HEK293T (cell line): ENCODE measurements around the gene HBZ.

ENCODE experiments used
- CTCF ChIA-PET: fragments of 350-600 bp; formaldehyde crosslinking; extraction: SDS; loops from one replicate; lab custom pipeline; 2021; ENCODE audit warnings: antibody characterized with exemption, inconsistent platforms; lab: Yijun Ruan, JAX
- POLR2A ChIA-PET: fragments of 350-600 bp; formaldehyde crosslinking; extraction: SDS; loops from one replicate; lab custom pipeline; 2020; ENCODE audit warnings: antibody characterized with exemption, inconsistent platforms; lab: Yijun Ruan, JAX
- DNase-seq: peaks from one replicate; pipeline ENCODE4 v3.0.0; 2012; ENCODE audit warnings: mixed read lengths; ENCODE audit errors: extremely low spot score
- ARNT ChIP-seq: fragments of 450-650 bp; IDR thresholded peaks from 2 replicates; pipeline ENCODE4 v1.6.1; 2017; ENCODE audit warnings: mild to moderate bottlenecking
- BHLHE40 ChIP-seq: fragments of 450-650 bp; IDR thresholded peaks from 2 replicates; pipeline ENCODE4 v1.6.1; 2016; ENCODE audit warnings: mild to moderate bottlenecking, moderate library complexity, borderline replicate concordance
- CTBP1 ChIP-seq: fragments of 450-650 bp; IDR thresholded peaks from 2 replicates; pipeline ENCODE4 v1.6.1; 2016; ENCODE audit warnings: borderline replicate concordance
- ELF4 ChIP-seq: fragments of 450-650 bp; IDR thresholded peaks from 2 replicates; pipeline ENCODE4 v1.6.1; 2017; ENCODE audit warnings: antibody characterized with exemption
- FOXA1 ChIP-seq: fragments of 450-650 bp; IDR thresholded peaks from 2 replicates; pipeline ENCODE4 v1.6.1; 2016; ENCODE audit warnings: mild to moderate bottlenecking
- FOXK2 ChIP-seq: fragments of 450-650 bp; IDR thresholded peaks from 2 replicates; pipeline ENCODE4 v1.6.1; 2016; ENCODE audit warnings: mild to moderate bottlenecking
- FOXM1 ChIP-seq: fragments of 450-650 bp; IDR thresholded peaks from 2 replicates; pipeline ENCODE4 v1.6.1; 2017; ENCODE audit warnings: mild to moderate bottlenecking, borderline replicate concordance
- HDGF ChIP-seq: fragments of 450-650 bp; IDR thresholded peaks from 2 replicates; pipeline ENCODE4 v1.6.1; 2017; ENCODE audit warnings: antibody characterized with exemption, borderline replicate concordance
- L3MBTL2 ChIP-seq: fragments of 450-650 bp; conservative IDR thresholded peaks from 2 replicates; pipeline ENCODE4 v1.6.1; 2016; ENCODE audit warnings: mild to moderate bottlenecking
- LEF1 ChIP-seq: fragments of 450-650 bp; IDR thresholded peaks from 2 replicates; pipeline ENCODE4 v1.6.1; 2017; ENCODE audit warnings: mild to moderate bottlenecking, borderline replicate concordance
- NFRKB ChIP-seq: fragments of 450-650 bp; IDR thresholded peaks from 2 replicates; pipeline ENCODE4 v1.6.1; 2016; ENCODE audit warnings: mild to moderate bottlenecking, moderate library complexity
- SP1 ChIP-seq: fragments of 450-650 bp; IDR thresholded peaks from 2 replicates; pipeline ENCODE4 v1.6.1; 2017
- SUZ12 ChIP-seq: fragments of 450-650 bp; IDR thresholded peaks from 2 replicates; pipeline ENCODE4 v1.6.1; 2016; ENCODE audit warnings: mild to moderate bottlenecking
- TARDBP ChIP-seq: fragments of 450-650 bp; IDR thresholded peaks from 2 replicates; pipeline ENCODE4 v1.6.1; 2016
- ZNF384 ChIP-seq: fragments of 450-650 bp; IDR thresholded peaks from 2 replicates; pipeline ENCODE4 v1.6.1; 2016
- TF ChIP-seq, protein P1 (sequence below): fragments of 450-650 bp; IDR thresholded peaks from 2 replicates; pipeline ENCODE4 v1.6.1; 2016

HBZ gene

DNA sequence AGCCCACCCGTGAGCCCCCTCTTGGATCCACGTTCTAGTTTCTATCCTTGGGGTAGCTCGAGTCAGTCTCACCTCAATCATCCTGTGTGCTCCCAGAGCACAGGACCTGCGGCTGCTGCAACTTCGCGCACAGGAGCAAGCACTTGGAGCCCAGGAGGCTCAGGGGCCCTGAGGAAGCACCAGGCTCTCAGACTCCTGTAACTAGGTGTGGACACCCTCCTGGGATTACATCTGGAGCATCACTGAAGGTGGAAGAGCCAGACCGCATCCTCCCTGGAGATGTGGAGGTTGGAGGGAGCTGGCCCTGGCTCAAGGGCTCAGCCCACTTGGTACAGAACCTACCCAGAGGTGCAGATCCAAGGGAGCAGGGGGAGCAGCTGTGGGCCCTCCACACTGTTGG lies 30.6 kb downstream of the HBZ start:
- POLR2A ChIA-PET: no interaction called here

DNA sequence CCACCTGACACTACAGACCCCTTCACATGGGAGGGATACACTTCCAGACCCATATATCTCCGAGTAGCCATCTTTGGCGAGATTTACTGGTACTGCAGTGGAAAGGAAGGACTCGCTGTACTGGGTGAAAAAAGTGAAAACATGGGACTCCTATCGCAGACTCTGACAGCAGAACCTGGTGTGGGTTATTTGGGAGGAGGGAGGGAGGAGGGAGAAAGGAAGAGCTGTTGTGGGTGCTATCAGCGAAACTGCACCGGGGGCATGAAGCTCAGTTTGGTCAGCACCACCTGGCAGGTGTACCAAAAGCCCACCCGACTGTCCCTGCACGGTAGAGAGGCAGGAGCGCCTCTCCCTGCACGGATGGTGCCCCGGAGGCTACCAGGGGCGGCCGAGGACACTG lies 32.8 kb downstream of the HBZ start:
- POLR2A ChIA-PET: no interaction called here
- TF ChIP-seq SP1: no peak
- no peak for TF ChIP-seq FOXM1
- TF ChIP-seq TARDBP: no peak
- no peak for TF ChIP-seq LEF1
- TF ChIP-seq ELF4: no peak
- TF ChIP-seq BHLHE40: no peak
- TF ChIP-seq L3MBTL2: no peak
- TF ChIP-seq ZNF384: no peak
- TF ChIP-seq, protein P1, sequence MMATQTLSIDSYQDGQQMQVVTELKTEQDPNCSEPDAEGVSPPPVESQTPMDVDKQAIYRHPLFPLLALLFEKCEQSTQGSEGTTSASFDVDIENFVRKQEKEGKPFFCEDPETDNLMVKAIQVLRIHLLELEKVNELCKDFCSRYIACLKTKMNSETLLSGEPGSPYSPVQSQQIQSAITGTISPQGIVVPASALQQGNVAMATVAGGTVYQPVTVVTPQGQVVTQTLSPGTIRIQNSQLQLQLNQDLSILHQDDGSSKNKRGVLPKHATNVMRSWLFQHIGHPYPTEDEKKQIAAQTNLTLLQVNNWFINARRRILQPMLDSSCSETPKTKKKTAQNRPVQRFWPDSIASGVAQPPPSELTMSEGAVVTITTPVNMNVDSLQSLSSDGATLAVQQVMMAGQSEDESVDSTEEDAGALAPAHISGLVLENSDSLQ: no peak
- no peak for TF ChIP-seq CTBP1
- TF ChIP-seq HDGF: no peak
- no peak for DNase-seq
- CTCF ChIA-PET: no interaction called here

More for the DNA sequence above, 30.6 kb downstream of the HBZ start:
- DNase-seq: no peak
- TF ChIP-seq NFRKB (no peak), LEF1 (no peak), HDGF (no peak), ELF4 (no peak), L3MBTL2 (no peak), BHLHE40 (no peak), FOXK2 (no peak), SP1 (no peak), ARNT (no peak), SUZ12 (no peak), ZNF384 (no peak), CTBP1 (no peak), FOXM1 (no peak)
- TF ChIP-seq, protein P1: no peak
- CTCF ChIA-PET: interaction anchor here (2.0 kb wide), 1 partner anchor 76 kb away, joined by 8 read pairs; no protein-coding TSS in a partner anchor

DNA sequence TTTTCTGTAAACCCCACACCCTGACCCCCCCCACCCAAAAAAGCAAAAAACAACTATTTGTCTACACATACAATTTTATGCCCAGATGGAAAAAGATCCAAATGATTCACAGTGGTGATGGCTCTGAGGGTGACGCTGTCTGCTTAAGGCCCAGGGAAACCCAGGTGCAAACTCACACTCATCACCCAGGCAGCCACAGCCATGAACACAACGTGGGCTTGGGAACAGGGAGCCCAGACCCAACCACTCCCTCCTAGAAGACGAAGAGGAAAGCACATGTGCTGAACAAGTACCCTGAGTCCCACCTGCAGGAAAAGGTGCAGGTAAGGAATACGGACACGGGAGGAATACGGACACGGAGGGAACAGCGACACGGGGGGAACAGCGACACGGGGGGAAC lies 33.2 kb downstream of the HBZ start:
- no peak for TF ChIP-seq BHLHE40
- no peak for TF ChIP-seq CTBP1
- no peak for TF ChIP-seq LEF1
- no peak for TF ChIP-seq SUZ12
- CTCF ChIA-PET: no interaction called here
- POLR2A ChIA-PET: no interaction called here
- no peak for DNase-seq

DNA sequence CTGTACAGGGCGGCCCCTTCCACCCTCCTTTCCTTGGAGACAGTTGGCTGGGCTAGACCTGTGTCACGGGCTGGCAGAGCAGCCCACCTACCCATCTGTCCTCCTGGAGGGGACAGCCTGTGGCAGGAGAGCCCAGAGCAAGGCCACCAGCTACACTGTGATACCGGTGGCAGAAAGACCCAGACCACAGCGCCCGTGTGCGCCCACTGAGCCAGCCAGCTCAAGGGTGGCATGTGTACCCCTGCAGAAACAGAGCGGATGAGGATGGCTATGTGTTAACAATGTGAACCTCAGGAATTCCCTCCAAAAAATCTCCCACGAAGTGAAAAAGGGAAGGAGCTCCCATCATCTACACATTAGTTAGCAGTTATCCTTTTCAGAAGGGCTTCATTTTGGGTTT lies 34.9 kb downstream of the HBZ start:
- DNase-seq: no peak
- TF ChIP-seq SP1 (no peak), CTBP1 (no peak), L3MBTL2 (no peak), ELF4 (no peak), TARDBP (no peak), HDGF (no peak), NFRKB (no peak), ARNT (no peak), FOXA1 (no peak), ZNF384 (no peak), FOXM1 (no peak), SUZ12 (no peak), BHLHE40 (no peak), LEF1 (no peak), FOXK2 (no peak)
- TF ChIP-seq, protein P1: no peak
- POLR2A ChIA-PET: no interaction called here
- CTCF ChIA-PET: interaction anchor here (0.6 kb wide), 1 partner anchor 76 kb away, joined by 3 read pairs; no protein-coding TSS in a partner anchor

DNA sequence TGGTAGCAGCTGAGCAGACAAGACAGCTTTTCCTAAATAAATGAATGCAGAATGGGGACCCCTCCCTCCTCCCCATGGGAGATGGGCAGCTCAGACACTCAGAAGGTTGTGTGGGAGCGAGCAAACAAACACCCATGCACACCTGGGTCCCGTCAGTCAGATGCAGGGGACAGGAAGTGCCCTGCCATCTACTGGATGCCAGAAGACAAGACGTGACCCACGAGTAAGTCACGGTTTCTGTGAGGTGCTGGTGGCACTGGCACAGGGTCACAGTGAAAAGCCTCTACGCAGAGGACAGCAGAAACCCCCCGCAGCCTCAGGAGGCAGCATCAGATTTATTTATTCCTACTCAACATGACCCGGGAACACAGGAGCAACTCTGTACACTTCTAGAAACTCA lies 36.2 kb downstream of the HBZ start:
- POLR2A ChIA-PET: no interaction called here
- no peak for TF ChIP-seq ELF4
- no peak for TF ChIP-seq LEF1
- no peak for TF ChIP-seq SP1
- no peak for TF ChIP-seq L3MBTL2
- TF ChIP-seq NFRKB: no peak
- TF ChIP-seq BHLHE40: no peak
- no peak for TF ChIP-seq ARNT
- no peak for TF ChIP-seq TARDBP
- no peak for TF ChIP-seq FOXM1
- no peak for TF ChIP-seq HDGF
- no peak for TF ChIP-seq FOXA1
- DNase-seq: no peak
- CTCF ChIA-PET: no interaction called here

DNA sequence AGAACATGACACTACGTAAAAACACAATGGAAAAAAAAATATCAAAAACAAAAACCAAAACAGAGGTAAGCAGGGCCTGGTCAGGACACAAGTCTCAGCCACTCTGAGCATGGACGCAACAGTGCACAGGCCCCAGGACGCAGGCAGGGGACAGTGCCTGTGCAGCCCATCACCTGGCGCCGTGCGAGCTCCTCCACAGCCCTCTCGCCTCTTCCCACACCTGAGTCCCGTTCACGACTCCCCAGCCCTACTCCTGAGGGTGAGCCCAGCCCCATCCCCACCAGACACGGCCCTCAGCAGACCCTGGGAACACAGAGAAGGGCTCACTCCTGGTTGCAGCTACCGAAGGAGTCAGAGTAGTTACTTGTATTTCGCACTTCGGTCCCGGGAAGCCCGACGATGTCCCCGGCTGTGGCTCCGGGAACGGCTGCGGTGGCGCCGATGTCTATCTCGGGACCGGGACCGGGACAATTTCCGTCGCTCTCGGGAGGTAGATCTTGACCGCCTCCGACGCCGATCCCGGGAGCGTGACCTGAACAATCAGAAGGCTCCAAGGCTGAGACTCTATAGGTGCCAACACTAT lies 37.3 kb downstream of the HBZ start:
- no peak for TF ChIP-seq NFRKB
- no peak for TF ChIP-seq ELF4
- TF ChIP-seq ARNT: no peak
- TF ChIP-seq FOXA1: no peak
- TF ChIP-seq, protein P1: no peak
- TF ChIP-seq L3MBTL2: no peak
- TF ChIP-seq SP1: no peak
- no peak for TF ChIP-seq BHLHE40
- TF ChIP-seq TARDBP: no peak
- no peak for TF ChIP-seq CTBP1
- TF ChIP-seq ZNF384: no peak
- TF ChIP-seq FOXM1: no peak
- DNase-seq: no peak
- POLR2A ChIA-PET: no interaction called here
- CTCF ChIA-PET: no interaction called here
